ENCODE measurements around the gene ANGPTL7.
"Not testable (repeated sequence)": the region's sequence is repeated elsewhere in the genome, so short reads cannot be mapped to it uniquely, and the experiment has no call there.

GRCh38 chr1:11179749-11180148 is 9.4 kb upstream of the ANGPTL7 start:
- TF ChIP-seq EZH2 (IDR thresholded peaks at IDR 0.05; ENCODE audit: borderline replicate concordance, low read depth, low read length, severe bottlenecking), result not testable (repeated sequence)
- TF ChIP-seq, protein P1, sequence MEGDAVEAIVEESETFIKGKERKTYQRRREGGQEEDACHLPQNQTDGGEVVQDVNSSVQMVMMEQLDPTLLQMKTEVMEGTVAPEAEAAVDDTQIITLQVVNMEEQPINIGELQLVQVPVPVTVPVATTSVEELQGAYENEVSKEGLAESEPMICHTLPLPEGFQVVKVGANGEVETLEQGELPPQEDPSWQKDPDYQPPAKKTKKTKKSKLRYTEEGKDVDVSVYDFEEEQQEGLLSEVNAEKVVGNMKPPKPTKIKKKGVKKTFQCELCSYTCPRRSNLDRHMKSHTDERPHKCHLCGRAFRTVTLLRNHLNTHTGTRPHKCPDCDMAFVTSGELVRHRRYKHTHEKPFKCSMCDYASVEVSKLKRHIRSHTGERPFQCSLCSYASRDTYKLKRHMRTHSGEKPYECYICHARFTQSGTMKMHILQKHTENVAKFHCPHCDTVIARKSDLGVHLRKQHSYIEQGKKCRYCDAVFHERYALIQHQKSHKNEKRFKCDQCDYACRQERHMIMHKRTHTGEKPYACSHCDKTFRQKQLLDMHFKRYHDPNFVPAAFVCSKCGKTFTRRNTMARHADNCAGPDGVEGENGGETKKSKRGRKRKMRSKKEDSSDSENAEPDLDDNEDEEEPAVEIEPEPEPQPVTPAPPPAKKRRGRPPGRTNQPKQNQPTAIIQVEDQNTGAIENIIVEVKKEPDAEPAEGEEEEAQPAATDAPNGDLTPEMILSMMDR (IDR thresholded peaks at IDR 0.05; ENCODE audit: borderline replicate concordance, extremely low read depth, low read length, poor library complexity, severe bottlenecking), result not testable (repeated sequence)
